HG03103 (cell line): ENCODE measurements around the gene AIPL1.

ENCODE experiments used
- ATAC-seq: cut with Tn5 transposase; IDR thresholded peaks from one replicate; pipeline ENCODE4 v1.9.1; 2021; ENCODE audit warnings: low read depth; ENCODE audit not compliant: unreplicated experiment

Gene AIPL1

GRCh38 chr17:6422654-6423241, 12.2 kb downstream of the AIPL1 start:
- no peak for ATAC-seq

- ATAC-seq = no peak
These were observed 13.0 kb downstream of the AIPL1 start for GRCh38 chr17:6421700-6422604.

- no peak for ATAC-seq
These were observed 14.7 kb downstream of the AIPL1 start for GRCh38 chr17:6420173-6420641.

- no peak for ATAC-seq
These were observed 19.3 kb downstream of the AIPL1 start for GRCh38 chr17:6415616-6416015.

- ATAC-seq = no peak
These were observed 21.9 kb downstream of the AIPL1 start for GRCh38 chr17:6413065-6413464.

GRCh38 chr17:6408735-6409134, 26.2 kb downstream of the AIPL1 start:
- no peak for ATAC-seq

- no peak for ATAC-seq
These were observed 26.6 kb downstream of the AIPL1 start for GRCh38 chr17:6408276-6408675.

- ATAC-seq = no peak
These were observed 32.7 kb downstream of the AIPL1 start for GRCh38 chr17:6402258-6402657.

GRCh38 chr17:6398955-6399354, 36.0 kb downstream of the AIPL1 start:
- ATAC-seq = no peak

GRCh38 chr17:6394055-6394606, 40.8 kb downstream of the AIPL1 start:
- ATAC-seq = no peak

GRCh38 chr17:6393351-6393952, 41.5 kb downstream of the AIPL1 start:
- ATAC-seq = no peak

- ATAC-seq = no peak
These were observed 42.1 kb downstream of the AIPL1 start for GRCh38 chr17:6392609-6393350.

- ATAC-seq = no peak
These were observed 46.5 kb downstream of the AIPL1 start for GRCh38 chr17:6388416-6388815.

GRCh38 chr17:6387858-6388257, 47.1 kb downstream of the AIPL1 start:
- no peak for ATAC-seq

GRCh38 chr17:6387442-6387841, 47.5 kb downstream of the AIPL1 start:
- no peak for ATAC-seq

- ATAC-seq = no peak
These were observed 48.8 kb downstream of the AIPL1 start for GRCh38 chr17:6386041-6386630.

- no peak for ATAC-seq
These were observed 50.4 kb downstream of the AIPL1 start for GRCh38 chr17:6384481-6384880.

GRCh38 chr17:6381526-6382465, 53.1 kb downstream of the AIPL1 start:
- ATAC-seq = no peak

- ATAC-seq = no peak
These were observed 53.9 kb downstream of the AIPL1 start for GRCh38 chr17:6380915-6381438.
